MCF 10A (cell line): ENCODE results near the gene LDB2. TPM values are rescaled to one million over a fixed set of nuclear protein-coding genes. Genes with fewer than 3 reads are reported as not detected.

Source experiments
- BruUV-seq: library from RNA; stranded (reverse); fragments of 400-500 nt; replicated peaks from 2 replicates; lab custom pipeline; 2021; lab: Mats Ljungman, UMichigan
- CTCF ChIA-PET: fragments of 300-600 bp; sonication (Branson Sonifier 250); formaldehyde crosslinking; extraction: SDS; loops from one replicate; lab custom pipeline; 2021; ENCODE audit warnings: antibody characterized with exemption, inconsistent platforms; lab: Yijun Ruan, JAX
- POLR2A ChIA-PET: fragments of 300-600, 350-650 bp; sonication (Branson Sonifier 250); formaldehyde crosslinking; extraction: SDS; loops from one replicate; lab custom pipeline; 2020; ENCODE audit warnings: antibody characterized with exemption, inconsistent platforms; lab: Yijun Ruan, JAX
- DNase-seq: peaks from one replicate; pipeline ENCODE4 v3.0.0-alpha.2; 2018; ENCODE audit not compliant: unreplicated experiment
- H3K27ac Mint-ChIP-seq: one replicate; pipeline ENCODE4 v1.8.0; 2022; ENCODE audit warnings: mild to moderate bottlenecking, low read depth, mixed read lengths; ENCODE audit not compliant: unreplicated experiment
- H3K27me3 Mint-ChIP-seq: one replicate; pipeline ENCODE4 v1.8.0; 2022; ENCODE audit warnings: mixed read lengths; ENCODE audit not compliant: insufficient read depth, unreplicated experiment
- H3K36me3 Mint-ChIP-seq: one replicate; pipeline ENCODE4 v1.8.0; 2022; ENCODE audit warnings: mild to moderate bottlenecking, moderate library complexity, mixed read lengths; ENCODE audit not compliant: insufficient read depth, unreplicated experiment
- H3K4me1 Mint-ChIP-seq: one replicate; pipeline ENCODE4 v1.8.0; 2022; ENCODE audit warnings: mixed read lengths; ENCODE audit not compliant: insufficient read depth, unreplicated experiment
- H3K4me3 Mint-ChIP-seq: one replicate; pipeline ENCODE4 v1.8.0; 2022; ENCODE audit warnings: mild to moderate bottlenecking, moderate library complexity, mixed read lengths; ENCODE audit not compliant: unreplicated experiment
- H3K9me3 Mint-ChIP-seq: one replicate; pipeline ENCODE4 v1.8.0; 2022; ENCODE audit warnings: mixed read lengths; ENCODE audit not compliant: unreplicated experiment
- intact Hi-C: fragments of 100-400 bp; cut with micrococcal nuclease; formaldehyde crosslinking; loops from 2 replicates; pipeline ENCODE4 v1.14.1; 2022
- total RNA-seq: library from RNA; stranded (reverse); gene quantifications from 2 replicates; pipeline ENCODE4 v1.2.3, GENCODE V29; 2022
- TF ChIP-seq, protein P1 (sequence below): fragments of 200-600 bp; IDR thresholded peaks from one replicate; pipeline ENCODE4 v1.8.0; 2022; ENCODE audit warnings: antibody characterized with exemption, mild to moderate bottlenecking; ENCODE audit not compliant: unreplicated experiment

The LDB2 gene
- total RNA-seq, 1 experiment from 2014 or later = not detected

DNA sequence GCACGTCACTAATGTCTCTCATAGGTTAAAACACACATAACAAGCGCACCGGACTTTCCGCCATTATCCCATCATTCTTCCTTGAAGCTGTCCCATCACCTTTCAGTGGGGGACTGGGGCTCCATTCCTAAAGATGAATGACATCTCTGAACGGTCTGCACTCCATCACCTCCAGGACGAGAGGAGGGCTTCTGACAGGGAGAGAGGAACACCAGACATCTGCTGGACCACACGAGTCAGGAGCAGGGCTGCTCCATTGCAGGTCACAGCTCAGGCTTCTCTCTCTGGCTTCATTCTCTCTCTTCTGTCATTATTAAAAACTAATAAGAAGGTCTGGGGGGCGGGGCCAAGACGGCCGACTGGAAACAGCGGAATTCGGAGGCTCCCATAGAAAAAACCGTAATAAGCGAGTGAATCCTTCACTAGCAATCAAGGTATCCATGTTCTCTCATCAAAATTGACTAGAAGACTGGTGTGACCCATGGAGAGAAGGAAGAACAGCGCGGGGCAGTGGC is 289.8 kb downstream of the LDB2 start:
- POLR2A ChIA-PET = no interaction called here
- Mint-ChIP-seq H3K9me3 (no peaks in the 10 kb centered on the region), H3K4me3 (no peak overlapping the region), H3K27ac (no peak overlapping the region), H3K4me1 (no peaks in the 10 kb centered on the region), H3K36me3 (no peaks in the 10 kb centered on the region), H3K27me3 (peaks cover 78% of the 10 kb centered on the region)
- CTCF ChIA-PET = no interaction called here
- BruUV-seq = no TSS peak
- intact Hi-C loops = no loop called here
- TF ChIP-seq, protein P1, sequence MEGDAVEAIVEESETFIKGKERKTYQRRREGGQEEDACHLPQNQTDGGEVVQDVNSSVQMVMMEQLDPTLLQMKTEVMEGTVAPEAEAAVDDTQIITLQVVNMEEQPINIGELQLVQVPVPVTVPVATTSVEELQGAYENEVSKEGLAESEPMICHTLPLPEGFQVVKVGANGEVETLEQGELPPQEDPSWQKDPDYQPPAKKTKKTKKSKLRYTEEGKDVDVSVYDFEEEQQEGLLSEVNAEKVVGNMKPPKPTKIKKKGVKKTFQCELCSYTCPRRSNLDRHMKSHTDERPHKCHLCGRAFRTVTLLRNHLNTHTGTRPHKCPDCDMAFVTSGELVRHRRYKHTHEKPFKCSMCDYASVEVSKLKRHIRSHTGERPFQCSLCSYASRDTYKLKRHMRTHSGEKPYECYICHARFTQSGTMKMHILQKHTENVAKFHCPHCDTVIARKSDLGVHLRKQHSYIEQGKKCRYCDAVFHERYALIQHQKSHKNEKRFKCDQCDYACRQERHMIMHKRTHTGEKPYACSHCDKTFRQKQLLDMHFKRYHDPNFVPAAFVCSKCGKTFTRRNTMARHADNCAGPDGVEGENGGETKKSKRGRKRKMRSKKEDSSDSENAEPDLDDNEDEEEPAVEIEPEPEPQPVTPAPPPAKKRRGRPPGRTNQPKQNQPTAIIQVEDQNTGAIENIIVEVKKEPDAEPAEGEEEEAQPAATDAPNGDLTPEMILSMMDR = no peak
- no peak for DNase-seq

DNA sequence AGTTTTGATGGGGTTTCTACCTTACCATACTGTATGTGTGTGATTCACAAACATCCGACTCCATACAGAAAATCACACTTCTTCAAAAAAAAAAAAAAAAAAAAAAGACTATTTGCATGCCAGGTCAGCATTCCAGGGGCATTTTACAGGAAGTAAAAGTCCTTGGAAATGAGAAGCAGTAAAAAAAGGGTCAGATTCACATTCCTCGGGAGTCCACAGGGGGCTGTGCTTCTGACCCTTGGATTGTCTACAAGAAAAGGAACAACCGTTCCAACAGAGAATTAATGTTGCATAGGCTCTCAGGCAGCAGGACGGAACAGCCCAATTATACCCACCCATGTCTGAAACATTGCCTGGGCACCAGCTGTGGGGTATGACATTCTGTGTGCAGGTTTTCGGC is 290.3 kb downstream of the LDB2 start:
- no TSS peak for BruUV-seq
- ChIA-PET POLR2A (no interaction called here), CTCF (no interaction called here)
- DNase-seq = no peak
- TF ChIP-seq, protein P1 = no peak
- H3K9me3 Mint-ChIP-seq = no peaks in the 10 kb centered on the region
- peaks cover 74% of the 10 kb centered on the region for H3K27me3 Mint-ChIP-seq
- intact Hi-C loops = no loop called here
- H3K4me1 Mint-ChIP-seq = no peaks in the 10 kb centered on the region
- no peak overlapping the region for H3K4me3 Mint-ChIP-seq
- H3K36me3 Mint-ChIP-seq = no peaks in the 10 kb centered on the region
- H3K27ac Mint-ChIP-seq = no peak overlapping the region

DNA sequence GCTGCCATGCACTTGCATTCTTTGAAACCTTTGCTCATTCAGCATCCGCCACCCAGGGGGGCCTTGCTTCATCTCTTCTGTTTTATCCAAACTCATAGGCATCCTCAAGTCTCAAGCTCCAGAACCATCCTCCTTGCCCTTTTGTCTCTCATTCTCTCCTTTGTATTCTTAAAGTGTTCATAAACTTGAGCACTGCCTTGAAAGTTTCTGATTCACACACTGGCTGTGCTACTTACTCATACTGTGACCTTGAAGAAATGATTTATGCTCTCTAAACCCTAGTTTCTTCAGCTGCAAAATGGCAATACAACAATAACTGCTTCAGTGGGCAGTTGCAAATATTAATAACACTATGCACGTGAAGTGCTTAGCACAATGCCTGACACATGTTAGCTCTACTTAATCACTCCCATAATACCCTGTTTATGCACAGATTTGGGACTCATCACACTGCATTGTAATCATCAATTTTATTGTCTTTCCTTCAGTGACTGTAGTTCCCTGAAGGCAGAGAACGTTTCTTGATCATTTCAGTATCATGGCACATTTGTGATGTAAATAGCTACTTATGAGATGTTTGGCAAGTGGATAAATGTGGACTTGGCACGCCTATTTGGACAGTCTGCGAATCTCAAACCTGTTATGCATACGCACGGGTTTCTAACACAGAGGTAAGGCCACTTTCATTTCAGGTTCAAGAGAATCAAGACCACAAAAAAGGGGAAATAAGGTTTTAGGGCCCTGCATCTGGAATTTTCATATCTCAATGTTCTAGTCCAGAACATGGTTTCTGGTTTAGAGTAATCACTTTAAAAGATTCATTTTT is 291.0 kb downstream of the LDB2 start:
- H3K36me3 Mint-ChIP-seq = no peaks in the 10 kb centered on the region
- no TSS peak for BruUV-seq
- H3K27ac Mint-ChIP-seq = no peak overlapping the region
- H3K27me3 Mint-ChIP-seq = peaks cover 74% of the 10 kb centered on the region
- ChIA-PET CTCF (interaction anchor here (0.6 kb wide), 1 partner anchor 154 kb away, joined by 3 read pairs; no protein-coding TSS in a partner anchor), POLR2A (no interaction called here)
- no peaks in the 10 kb centered on the region for H3K4me1 Mint-ChIP-seq
- intact Hi-C loops = no loop called here
- H3K9me3 Mint-ChIP-seq = no peaks in the 10 kb centered on the region
- no peak overlapping the region for H3K4me3 Mint-ChIP-seq
- TF ChIP-seq, protein P1 = no peak
- DNase-seq = no peak

DNA sequence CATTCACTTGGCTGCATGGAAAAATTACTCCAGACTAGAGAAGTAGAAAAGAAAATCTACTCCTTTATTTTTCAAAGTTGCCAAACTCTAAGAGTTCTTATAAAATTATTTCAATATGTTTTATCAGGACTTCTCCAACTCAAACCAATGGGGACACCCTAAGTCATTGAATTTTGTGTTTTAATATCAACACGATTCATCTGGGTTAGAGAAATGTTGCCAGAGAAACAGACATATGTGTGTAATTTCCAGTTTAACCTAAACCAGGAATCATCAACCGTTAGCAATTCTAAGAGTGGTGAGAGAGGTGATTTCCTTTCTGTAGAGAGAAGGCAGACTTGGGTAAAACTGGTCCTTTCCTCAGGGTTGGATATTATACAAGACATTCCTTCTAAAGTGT is 291.8 kb downstream of the LDB2 start:
- POLR2A ChIA-PET = no interaction called here
- Mint-ChIP-seq H3K9me3 (no peaks in the 10 kb centered on the region), H3K4me3 (no peak overlapping the region), H3K4me1 (no peaks in the 10 kb centered on the region), H3K27me3 (peaks cover 74% of the 10 kb centered on the region), H3K36me3 (no peaks in the 10 kb centered on the region), H3K27ac (no peak overlapping the region)
- TF ChIP-seq, protein P1 = no peak
- intact Hi-C loops = no loop called here
- no peak for DNase-seq
- CTCF ChIA-PET = interaction anchor here (0.6 kb wide), 2 partner anchors 153 to 718 kb away, joined by 3 read pairs; no protein-coding TSS in a partner anchor
- no TSS peak for BruUV-seq
